HepG2 (cell line): ENCODE results near the gene PTPN5. TPM values are rescaled to one million over a fixed set of nuclear protein-coding genes. Genes with fewer than 3 reads are reported as not detected.

Source experiments
- ATAC-seq: fragments of 200-7000 bp; cut with Tn5 transposase; 3 replicates; pipeline ENCODE4 v1.9.1; 2020; ENCODE audit warnings: mild to moderate bottlenecking, moderate library complexity
- BruUV-seq: library from RNA; stranded (reverse); fragments of 400-500 nt; replicated peaks from 2 replicates; lab custom pipeline; 2021; lab: Mats Ljungman, UMichigan
- CTCF ChIA-PET: fragments of 300-600 bp; formaldehyde crosslinking; extraction: SDS; loops from one replicate; lab custom pipeline; 2021; ENCODE audit warnings: low total read pairs, inconsistent platforms, low intra/inter-chr PET ratio; lab: Yijun Ruan, JAX
- POLR2A ChIA-PET: fragments of 350-600 bp; sonication (Branson Sonifier 250); formaldehyde crosslinking; loops from one replicate; lab custom pipeline; 2020; ENCODE audit warnings: antibody characterized with exemption, inconsistent platforms; lab: Yijun Ruan, JAX
- DNase-seq: peaks from one replicate; pipeline ENCODE4 v3.0.0-alpha.2; 2015; ENCODE audit warnings: low spot score
- FAIRE-seq: peaks from 3 replicates; lab custom pipeline; 2011; peaks lifted over from hg19 to GRCh38; lab: Jason Lieb, UNC
- H2AFZ ChIP-seq: one replicate; pipeline ENCODE4 v1.6.1; 2011; ENCODE audit warnings: low read length, inconsistent platforms
- H3K27ac ChIP-seq: fragments of 300-600 bp; 3 replicates; pipeline ENCODE4 v1.8.0; 2011; ENCODE audit warnings: mixed run types, mild to moderate bottlenecking, mixed read lengths, low read length, inconsistent platforms; ENCODE audit not compliant: insufficient read depth; ENCODE audit errors: extremely low read length
- H3K27me3 ChIP-seq, 2 experiments: fragments of 200-600 bp in 1 of 2; 2 replicates in 1 of 2; 3 replicates in 1 of 2; pipeline versions ENCODE4 v1.6.0 to v1.8.0; 2011; ENCODE audit warnings: low read length in 2 of 2, mild to moderate bottlenecking in 2 of 2, moderate library complexity in 2 of 2, inconsistent platforms in 1 of 2; ENCODE audit not compliant: insufficient read depth in 2 of 2, control insufficient read depth in 1 of 2
- H3K36me3 ChIP-seq, 2 experiments: fragments of 200-600 bp in 1 of 2; replicated peaks in 1 of 2; 2 replicates in 1 of 2; 3 replicates in 1 of 2; pipeline versions ENCODE4 v1.5.1 to v1.8.0; 2011; ENCODE audit warnings: low read length in 2 of 2, inconsistent platforms in 1 of 2; ENCODE audit not compliant: insufficient read depth in 2 of 2, control insufficient read depth in 1 of 2
- H3K4me1 ChIP-seq: 2 replicates; pipeline ENCODE4 v1.5.1; 2012; ENCODE audit warnings: low read length, inconsistent platforms; ENCODE audit not compliant: insufficient read depth
- H3K4me2 ChIP-seq: 2 replicates; pipeline ENCODE4 v1.6.0; 2011; ENCODE audit warnings: low read depth, low read length, inconsistent platforms
- H3K4me3 ChIP-seq, 3 experiments: fragments of 200-600 bp in 1 of 3; sonication (generic), shearing (Covaris generic) in 1 of 3; replicated peaks in 1 of 3; 2 replicates each; pipeline ENCODE4 v1.5.1; 2011 to 2016; ENCODE audit warnings: low read length in 3 of 3, inconsistent platforms in 2 of 3, low read depth in 2 of 3, mild to moderate bottlenecking in 2 of 3, control low read depth in 1 of 3, mixed read lengths in 1 of 3; ENCODE audit not compliant: insufficient read depth in 1 of 3
- H3K79me2 ChIP-seq: one replicate; pipeline ENCODE4 v1.6.1; 2011; ENCODE audit warnings: low read length, inconsistent platforms; ENCODE audit not compliant: insufficient read depth
- H3K9ac ChIP-seq: 2 replicates; pipeline ENCODE4 v1.6.0; 2011; ENCODE audit warnings: mild to moderate bottlenecking, low read depth, low read length, inconsistent platforms; ENCODE audit not compliant: insufficient read depth
- H3K9me3 ChIP-seq: 2 replicates; pipeline ENCODE4 v1.5.1; 2012; ENCODE audit warnings: mild to moderate bottlenecking, low read length
- H4K20me1 ChIP-seq: 2 replicates; pipeline ENCODE4 v1.6.0; 2011; ENCODE audit warnings: inconsistent platforms, mild to moderate bottlenecking, low read length, moderate library complexity; ENCODE audit not compliant: insufficient read depth
- CC2D1A ChIP-seq: sonication (generic); formaldehyde crosslinking; IDR thresholded peaks from 2 replicates; pipeline ENCODE4 v1.8.1; 2023; ENCODE audit warnings: mild to moderate bottlenecking, missing genetic modification reagents
- CHD2 ChIP-seq: IDR thresholded peaks from 2 replicates; pipeline ENCODE4 v1.6.1; 2011; ENCODE audit warnings: low read depth, low read length, improper control_type of control experiment
- HNRNPK ChIP-seq: fragments of 200-400 bp; formaldehyde crosslinking; IDR thresholded peaks from 2 replicates; pipeline ENCODE4 v1.6.1; 2018; ENCODE audit warnings: low read length, low read depth, moderate library complexity, mild to moderate bottlenecking; ENCODE audit not compliant: poor library complexity, severe bottlenecking
- ZKSCAN1 ChIP-seq: fragments of 150-350 bp; IDR thresholded peaks from 2 replicates; pipeline ENCODE4 v1.6.1; 2014; ENCODE audit warnings: low read length
- ZNF549 ChIP-seq: sonication (generic); formaldehyde crosslinking; IDR thresholded peaks from 2 replicates; pipeline ENCODE4 v1.5.0; 2020; ENCODE audit warnings: missing genetic modification reagents
- ZNF615 ChIP-seq: sonication (generic); formaldehyde crosslinking; IDR thresholded peaks from 2 replicates; pipeline ENCODE4 v1.5.0; 2020; ENCODE audit warnings: mild to moderate bottlenecking, missing genetic modification reagents, borderline replicate concordance
- WGBS: methylation state at CpG from one replicate; pipeline ENCODE4 v1.1.6; 2017; ENCODE audit warnings: low lambda C conversion rate; 5-methylcytosine and 5-hydroxymethylcytosine counted together
- in situ Hi-C: cut with HindIII; loops from 2 replicates; pipeline ENCODE4 v1.10.0; 2017; ENCODE audit warnings: low pct_unique_long_range_greater_than_20kb; ENCODE audit not compliant: extremely low pct_ligation_motif_present
- intact Hi-C: fragments of 100-400 bp; cut with micrococcal nuclease; formaldehyde crosslinking; loops from one replicate; pipeline ENCODE4 v1.10.0; 2022; ENCODE audit not compliant: unreplicated experiment
- polyA plus RNA-seq, 8 experiments: library from polyadenylated mRNA; depleted of rRNA in 3 of 8; stranded (reverse) in 7 of 8; unstranded in 1 of 8; fragments of >200 nt; fragmentation: Illumina TruSeq in 4 of 8; extraction: Trizol in 4 of 8; gene quantifications; 2 replicates each; pipeline versions ENCODE4 v1.2.1 to v1.2.3, GENCODE V29; 2011 to 2016; ENCODE audit warnings: low read depth in 4 of 8, missing spikeins in 1 of 8, mixed read lengths in 1 of 8; ENCODE audit not compliant: insufficient read depth in 1 of 8
- total RNA-seq, 5 experiments: library from RNA; depleted of rRNA; stranded (reverse); fragments of >200 nt; fragmentation: Illumina TruSeq; extraction: Trizol; gene quantifications; 2 replicates each; pipeline ENCODE4 v1.2.3, GENCODE V29; 2016; ENCODE audit warnings: low read depth in 1 of 5
- TF ChIP-seq, protein P1 (sequence below): sonication (generic); formaldehyde crosslinking; IDR thresholded peaks from 2 replicates; pipeline ENCODE4 v1.8.1; 2023; ENCODE audit warnings: missing genetic modification reagents, inconsistent platforms, borderline replicate concordance
- TF ChIP-seq, protein P2 (sequence below), 2 experiments: sonication (generic) in 1 of 2; formaldehyde crosslinking in 1 of 2; IDR thresholded peaks; 2 replicates each; pipeline versions ENCODE4 v1.5.1 to v1.6.1; 2011 to 2020; ENCODE audit warnings: borderline replicate concordance in 1 of 2, low read depth in 1 of 2, low read length in 1 of 2, mild to moderate bottlenecking in 1 of 2, missing genetic modification reagents in 1 of 2, moderate library complexity in 1 of 2
- TF ChIP-seq, protein P3 (sequence below): sonication (generic); formaldehyde crosslinking; IDR thresholded peaks from 2 replicates; pipeline ENCODE4 v1.9.0; 2021; ENCODE audit warnings: missing genetic modification reagents, borderline replicate concordance
- TF ChIP-seq, protein P4 (sequence below): IDR thresholded peaks from 2 replicates; pipeline ENCODE4 v1.6.1; 2016; ENCODE audit warnings: low read depth, borderline replicate concordance

PTPN5 gene
- total and polyA plus RNA-seq, 2 of the 13 experiments (the other 11 are each of a cell fraction or from before 2014, with no cell fraction given): not detected

DNA sequence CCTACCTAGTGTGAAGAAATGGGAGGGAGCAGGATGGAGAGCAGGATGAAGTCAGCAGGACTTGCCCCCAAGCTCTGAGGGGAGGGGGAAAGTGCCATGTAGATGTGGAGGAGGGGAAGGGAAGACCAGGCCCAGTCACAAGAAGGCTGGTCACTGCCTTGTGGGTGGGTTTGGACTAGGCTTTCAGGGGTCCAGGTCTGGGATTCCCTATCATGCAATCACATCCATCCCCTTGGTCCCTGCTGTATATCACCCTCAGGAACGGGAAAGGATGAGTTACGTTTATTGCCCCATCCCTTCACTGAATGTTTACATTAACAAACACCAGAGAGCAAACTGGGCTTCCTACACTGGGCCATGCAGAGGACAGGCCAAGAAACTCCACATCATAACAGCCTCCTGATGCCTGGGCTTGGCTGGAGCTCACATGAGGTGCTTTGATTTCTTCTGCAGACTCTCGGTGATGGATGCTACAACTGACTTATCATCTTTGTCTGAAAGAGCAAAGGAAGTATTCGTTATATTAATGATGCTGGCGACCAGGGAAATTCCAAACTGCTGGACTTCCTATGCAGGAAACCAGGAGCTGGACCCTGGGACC, 87.5 kb downstream of the PTPN5 start:
- no peak overlapping the region for H3K4me3 ChIP-seq
- TF ChIP-seq, protein P1, sequence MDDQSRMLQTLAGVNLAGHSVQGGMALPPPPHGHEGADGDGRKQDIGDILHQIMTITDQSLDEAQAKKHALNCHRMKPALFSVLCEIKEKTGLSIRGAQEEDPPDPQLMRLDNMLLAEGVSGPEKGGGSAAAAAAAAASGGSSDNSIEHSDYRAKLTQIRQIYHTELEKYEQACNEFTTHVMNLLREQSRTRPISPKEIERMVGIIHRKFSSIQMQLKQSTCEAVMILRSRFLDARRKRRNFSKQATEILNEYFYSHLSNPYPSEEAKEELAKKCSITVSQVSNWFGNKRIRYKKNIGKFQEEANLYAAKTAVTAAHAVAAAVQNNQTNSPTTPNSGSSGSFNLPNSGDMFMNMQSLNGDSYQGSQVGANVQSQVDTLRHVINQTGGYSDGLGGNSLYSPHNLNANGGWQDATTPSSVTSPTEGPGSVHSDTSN (CRISPR knock-in tag): no peak
- TF ChIP-seq ZKSCAN1 (no peak), ZNF615 (CRISPR knock-in tag) (no peak), CHD2 (no peak), HNRNPK (no peak), ZNF549 (CRISPR knock-in tag) (no peak), CC2D1A (CRISPR knock-in tag) (no peak)
- TF ChIP-seq, protein P2, sequence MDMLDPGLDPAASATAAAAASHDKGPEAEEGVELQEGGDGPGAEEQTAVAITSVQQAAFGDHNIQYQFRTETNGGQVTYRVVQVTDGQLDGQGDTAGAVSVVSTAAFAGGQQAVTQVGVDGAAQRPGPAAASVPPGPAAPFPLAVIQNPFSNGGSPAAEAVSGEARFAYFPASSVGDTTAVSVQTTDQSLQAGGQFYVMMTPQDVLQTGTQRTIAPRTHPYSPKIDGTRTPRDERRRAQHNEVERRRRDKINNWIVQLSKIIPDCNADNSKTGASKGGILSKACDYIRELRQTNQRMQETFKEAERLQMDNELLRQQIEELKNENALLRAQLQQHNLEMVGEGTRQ (IDR thresholded peaks at IDR 0.05; ENCODE audit: low read depth, low read length): no peak
- TF ChIP-seq, protein P2 (CRISPR knock-in tag; IDR thresholded peaks at IDR 0.05; ENCODE audit: borderline replicate concordance): no peak
- TF ChIP-seq, protein P3, sequence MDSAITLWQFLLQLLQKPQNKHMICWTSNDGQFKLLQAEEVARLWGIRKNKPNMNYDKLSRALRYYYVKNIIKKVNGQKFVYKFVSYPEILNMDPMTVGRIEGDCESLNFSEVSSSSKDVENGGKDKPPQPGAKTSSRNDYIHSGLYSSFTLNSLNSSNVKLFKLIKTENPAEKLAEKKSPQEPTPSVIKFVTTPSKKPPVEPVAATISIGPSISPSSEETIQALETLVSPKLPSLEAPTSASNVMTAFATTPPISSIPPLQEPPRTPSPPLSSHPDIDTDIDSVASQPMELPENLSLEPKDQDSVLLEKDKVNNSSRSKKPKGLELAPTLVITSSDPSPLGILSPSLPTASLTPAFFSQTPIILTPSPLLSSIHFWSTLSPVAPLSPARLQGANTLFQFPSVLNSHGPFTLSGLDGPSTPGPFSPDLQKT (CRISPR knock-in tag): no peak
- TF ChIP-seq, protein P4, sequence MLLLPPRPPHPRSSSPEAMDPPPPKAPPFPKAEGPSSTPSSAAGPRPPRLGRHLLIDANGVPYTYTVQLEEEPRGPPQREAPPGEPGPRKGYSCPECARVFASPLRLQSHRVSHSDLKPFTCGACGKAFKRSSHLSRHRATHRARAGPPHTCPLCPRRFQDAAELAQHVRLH (CRISPR knock-in tag): no peak
- DNase-seq (no peak), FAIRE-seq (no peak), ATAC-seq (no peak)
- peaks cover 8% of the 10 kb centered on the region for H3K4me1 ChIP-seq
- H3K79me2 ChIP-seq: no peaks in the 10 kb centered on the region
- 0% methylated on average over 5 of the region's 5 CpGs for WGBS
- no peak overlapping the region for H3K27ac ChIP-seq
- H3K4me2 ChIP-seq: no peak overlapping the region
- ChIA-PET CTCF (no interaction called here), POLR2A (no interaction called here)
- no peak overlapping the region for H2AFZ ChIP-seq
- no TSS peak for BruUV-seq
- intact Hi-C loops: no loop called here
- H3K36me3 ChIP-seq: no peaks in the 10 kb centered on the region
- H3K9ac ChIP-seq: no peak overlapping the region
- H4K20me1 ChIP-seq: no peaks in the 10 kb centered on the region
- H3K27me3 ChIP-seq: peaks cover 1 to 75% of the 10 kb centered on the region in 2 experiments; a peak in 4 of 5 replicates
- in situ Hi-C loops: no loop called here
- no peaks in the 10 kb centered on the region for H3K9me3 ChIP-seq
